Epithelial cell of esophagus (primary cell): Measurements from ENCODE around the gene FMNL2.

Experiments used
- DNase-seq: peaks from one replicate; pipeline ENCODE4 v3.0.0; 2010; ENCODE audit warnings: low read depth
- H3K4me3 ChIP-seq: 2 replicates; pipeline ENCODE4 v1.5.1; 2011; ENCODE audit warnings: mild to moderate bottlenecking, low read length, control low read depth
- TF ChIP-seq, protein P1 (sequence below): IDR thresholded peaks from 2 replicates; pipeline ENCODE4 v1.5.1; 2011; ENCODE audit warnings: low read depth, mild to moderate bottlenecking, low read length, control low read depth, inconsistent platforms; ENCODE audit not compliant: insufficient read depth; ENCODE audit errors: missing control alignments

FMNL2 gene

GRCh38 chr2:152562198-152562884 is 227.4 kb downstream of the FMNL2 start:
- DNase-seq: no peak
- TF ChIP-seq, protein P1, sequence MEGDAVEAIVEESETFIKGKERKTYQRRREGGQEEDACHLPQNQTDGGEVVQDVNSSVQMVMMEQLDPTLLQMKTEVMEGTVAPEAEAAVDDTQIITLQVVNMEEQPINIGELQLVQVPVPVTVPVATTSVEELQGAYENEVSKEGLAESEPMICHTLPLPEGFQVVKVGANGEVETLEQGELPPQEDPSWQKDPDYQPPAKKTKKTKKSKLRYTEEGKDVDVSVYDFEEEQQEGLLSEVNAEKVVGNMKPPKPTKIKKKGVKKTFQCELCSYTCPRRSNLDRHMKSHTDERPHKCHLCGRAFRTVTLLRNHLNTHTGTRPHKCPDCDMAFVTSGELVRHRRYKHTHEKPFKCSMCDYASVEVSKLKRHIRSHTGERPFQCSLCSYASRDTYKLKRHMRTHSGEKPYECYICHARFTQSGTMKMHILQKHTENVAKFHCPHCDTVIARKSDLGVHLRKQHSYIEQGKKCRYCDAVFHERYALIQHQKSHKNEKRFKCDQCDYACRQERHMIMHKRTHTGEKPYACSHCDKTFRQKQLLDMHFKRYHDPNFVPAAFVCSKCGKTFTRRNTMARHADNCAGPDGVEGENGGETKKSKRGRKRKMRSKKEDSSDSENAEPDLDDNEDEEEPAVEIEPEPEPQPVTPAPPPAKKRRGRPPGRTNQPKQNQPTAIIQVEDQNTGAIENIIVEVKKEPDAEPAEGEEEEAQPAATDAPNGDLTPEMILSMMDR: no peak
- H3K4me3 ChIP-seq: no peak overlapping the region

GRCh38 chr2:152563764-152564163 is 228.8 kb downstream of the FMNL2 start:
- H3K4me3 ChIP-seq: no peak overlapping the region
- DNase-seq: no peak
- TF ChIP-seq, protein P1: no peak

GRCh38 chr2:152564754-152565551 is 230.0 kb downstream of the FMNL2 start:
- TF ChIP-seq, protein P1: no peak
- DNase-seq: no peak
- no peak overlapping the region for H3K4me3 ChIP-seq

DNA sequence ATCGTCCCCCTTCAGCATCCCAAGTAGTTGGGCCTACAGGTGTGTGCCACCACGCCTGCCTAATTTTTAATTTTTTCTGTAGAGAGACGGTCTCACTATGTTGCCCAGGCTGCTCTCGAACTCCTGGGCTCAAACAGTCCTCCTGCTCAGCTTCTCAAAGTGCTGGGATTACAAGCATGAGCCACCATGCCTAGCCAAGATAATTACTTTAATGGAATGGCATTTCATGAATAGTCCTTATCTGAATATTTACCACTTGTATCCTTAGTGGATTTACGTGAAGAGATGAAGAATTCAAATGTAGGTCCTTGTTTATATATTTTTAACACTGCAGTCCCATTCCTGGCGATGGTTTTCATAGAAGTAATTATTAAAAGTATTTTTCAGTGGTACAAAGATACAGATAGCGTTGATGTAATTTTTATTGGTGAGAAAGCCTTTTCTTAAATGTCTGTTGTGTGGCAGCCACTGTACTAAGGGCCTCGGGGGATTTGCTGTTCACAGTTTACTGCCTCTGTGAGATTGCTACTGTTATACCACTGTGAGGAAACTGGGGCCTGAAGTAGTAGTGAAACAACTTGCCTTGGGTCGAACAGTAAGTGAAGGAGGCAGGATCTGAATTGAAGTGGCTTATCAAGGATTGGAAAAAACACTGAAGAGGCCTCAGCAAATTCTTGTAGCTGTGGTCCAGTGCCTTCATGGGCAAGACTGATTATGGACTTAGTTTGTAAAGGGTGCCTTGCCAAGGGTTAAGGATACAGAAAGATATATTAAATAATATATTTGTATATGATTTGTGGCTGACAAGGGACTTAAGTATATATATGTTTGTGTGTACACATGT is 231.1 kb downstream of the FMNL2 start:
- no peak for DNase-seq
- no peak overlapping the region for H3K4me3 ChIP-seq
- TF ChIP-seq, protein P1: no peak

DNA sequence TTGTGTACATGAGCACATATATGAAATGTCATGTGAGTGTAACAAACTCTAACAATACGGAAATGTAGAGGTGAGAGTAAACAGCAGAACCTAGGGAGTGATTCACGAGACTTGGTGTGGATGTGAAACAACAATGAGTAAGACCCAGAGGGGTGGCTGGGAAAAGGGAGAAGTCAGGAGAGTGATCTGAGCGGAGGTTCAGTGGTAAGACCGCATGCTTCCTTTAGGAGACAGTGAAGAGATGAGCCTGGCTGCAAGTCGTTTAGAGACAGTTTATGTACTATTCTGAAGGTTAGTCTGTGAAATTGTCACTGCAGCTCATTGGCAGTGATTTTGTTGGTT is 231.7 kb downstream of the FMNL2 start:
- peak; percentile 72 for DNase-seq
- TF ChIP-seq, protein P1: no peak
- no peak overlapping the region for H3K4me3 ChIP-seq

DNA sequence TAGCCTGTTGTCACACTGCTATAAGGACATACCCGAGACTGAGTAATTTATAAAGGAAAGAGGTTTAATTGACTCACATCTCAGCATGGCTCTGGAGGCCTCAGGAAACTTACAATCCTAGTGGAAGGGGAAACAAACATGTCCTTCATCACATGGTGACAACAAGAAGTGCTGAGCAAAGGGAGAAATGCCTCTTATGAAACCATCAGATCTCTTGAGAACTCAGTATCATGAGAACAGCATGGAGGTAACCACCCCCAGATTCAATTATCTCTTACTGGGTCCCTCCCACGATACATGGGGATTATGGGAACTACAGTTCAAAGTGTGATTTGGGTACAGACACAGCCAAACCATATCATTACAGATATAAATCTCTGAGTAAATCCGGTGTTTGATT is 233.6 kb downstream of the FMNL2 start:
- TF ChIP-seq, protein P1: no peak
- H3K4me3 ChIP-seq: no peak overlapping the region
- DNase-seq: no peak
